Cerebellar cortex (tissue), 1 donor: ENCODE results near the gene TNS1.

Source experiments
- DNase-seq: peaks from one replicate; pipeline ENCODE4 v3.0.0-alpha.2; 2015; ENCODE audit warnings: low spot score

Gene TNS1

DNA sequence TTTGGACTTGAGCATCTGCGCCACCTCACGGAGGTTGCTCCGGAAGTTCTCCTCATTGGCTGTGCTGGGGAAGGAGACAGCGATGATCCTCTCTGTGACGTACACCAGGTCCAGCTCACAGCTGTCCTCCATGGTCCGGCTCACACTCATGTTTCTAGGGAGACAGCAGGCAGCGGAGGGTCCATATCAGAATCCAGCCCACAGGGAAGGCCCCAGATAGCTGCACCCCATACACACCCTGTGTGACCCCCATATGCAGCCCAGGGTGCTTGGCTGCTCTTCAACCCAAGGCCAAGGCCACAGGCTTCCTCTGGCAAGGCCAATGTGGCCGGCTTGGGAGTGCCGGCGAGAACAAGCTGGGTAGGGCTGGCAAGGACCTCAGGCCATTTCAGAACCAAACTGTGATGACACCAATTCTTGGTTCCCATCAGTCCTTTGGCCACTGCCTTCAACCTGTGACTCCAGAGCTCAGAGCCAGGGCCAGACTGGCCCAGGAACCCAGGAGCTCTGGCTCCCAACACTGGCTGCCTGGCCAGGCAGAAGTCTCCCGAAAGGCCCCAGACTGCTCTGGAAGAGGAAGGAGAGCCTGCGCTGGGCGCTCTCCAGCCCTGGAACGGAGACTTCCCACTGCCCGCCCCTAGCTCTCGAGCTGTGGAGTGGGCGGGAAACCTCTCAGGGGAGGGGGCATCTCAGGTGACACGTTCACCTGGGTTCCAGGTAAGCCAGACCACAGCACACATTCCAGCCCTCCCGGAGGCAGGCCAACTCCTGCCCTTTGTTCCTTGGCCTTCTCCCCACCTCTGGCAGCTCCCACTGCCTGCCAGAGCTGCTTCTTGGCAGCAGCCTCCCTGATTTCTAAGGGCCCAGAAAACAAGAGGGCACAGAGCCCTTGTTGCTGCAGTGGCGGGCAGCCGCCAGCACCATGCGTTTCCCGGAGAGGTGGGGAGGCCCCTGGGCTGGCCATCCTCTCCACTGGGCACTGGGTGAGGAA, 104.7 kb downstream of the TNS1 start:
- DNase-seq: peak; percentile 8

DNA sequence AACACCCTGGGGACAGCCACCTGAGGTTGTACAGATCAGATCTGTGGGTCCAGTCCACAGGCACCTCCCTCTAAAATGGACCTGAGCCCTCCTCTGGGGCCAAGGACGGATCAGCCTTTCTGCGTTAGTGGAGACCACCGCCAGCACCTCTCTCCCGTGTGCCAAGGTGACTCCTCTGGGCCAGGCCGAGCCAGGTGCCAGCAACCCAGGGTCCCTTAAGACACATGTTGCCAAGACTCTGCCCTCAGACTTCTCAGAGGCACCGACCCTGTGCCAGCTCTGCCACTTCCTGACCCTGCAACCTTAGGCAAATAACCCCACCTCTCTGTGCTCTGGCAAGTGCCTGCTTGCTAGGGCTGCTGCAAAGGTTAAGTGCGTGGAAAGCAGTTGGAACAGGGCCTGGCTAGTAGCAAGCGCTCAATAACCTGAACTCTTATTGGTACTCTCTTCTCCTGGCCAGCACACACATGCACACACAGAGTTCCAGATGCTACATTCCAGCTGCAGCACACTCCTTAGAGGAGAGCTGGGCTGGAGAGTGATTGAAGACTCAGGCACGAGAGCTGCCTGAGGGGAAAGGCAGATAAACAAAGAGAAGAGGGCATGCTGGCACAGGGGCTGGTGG, 105.6 kb downstream of the TNS1 start:
- no peak for DNase-seq

DNA sequence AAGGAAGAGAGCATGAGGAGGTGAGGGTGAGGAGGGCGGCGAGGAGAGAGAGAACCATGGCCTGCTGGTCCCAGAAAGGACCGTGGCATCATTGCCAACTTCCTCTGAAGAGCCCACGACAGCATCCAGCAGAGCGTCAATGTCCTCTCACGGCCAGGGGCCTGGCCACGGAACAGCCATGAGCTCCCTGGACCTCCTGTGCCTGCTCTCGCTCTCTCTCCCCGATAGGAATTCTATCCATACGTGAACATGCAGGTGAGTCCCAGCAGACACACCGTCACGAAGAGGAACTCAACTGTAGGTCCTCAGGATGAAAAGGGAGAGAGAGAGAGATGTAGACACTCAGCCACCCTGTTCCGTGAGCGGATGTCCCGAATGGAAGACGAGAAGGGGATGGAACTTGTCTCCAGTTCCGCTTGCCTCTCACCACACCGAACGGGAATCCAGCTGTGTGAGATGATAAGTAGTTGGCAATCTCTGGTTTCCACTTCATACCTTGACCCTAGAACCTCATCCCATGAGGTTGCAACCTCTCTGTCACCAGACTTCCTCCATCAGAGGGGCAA, 107.6 kb downstream of the TNS1 start:
- no peak for DNase-seq

DNA sequence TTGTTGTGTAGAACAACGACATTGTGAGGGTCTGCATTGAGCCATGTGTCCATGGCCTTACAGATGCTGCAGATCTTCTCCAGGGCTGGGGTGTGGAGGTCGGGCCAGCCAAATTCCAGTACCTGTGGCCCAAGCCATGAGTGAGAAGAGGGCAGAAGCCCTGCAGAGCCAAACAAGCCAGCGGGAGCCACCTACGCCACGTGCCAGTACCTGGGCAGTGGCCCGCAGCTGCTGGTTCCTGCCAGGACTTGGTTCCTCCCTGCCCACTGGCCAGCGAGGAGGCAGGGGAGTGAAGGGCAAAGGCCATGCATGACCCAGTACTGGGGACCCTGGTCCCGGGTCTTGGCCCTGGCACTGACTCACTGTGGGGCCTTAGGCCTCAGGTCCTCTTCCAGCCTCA, 109.4 kb downstream of the TNS1 start:
- no peak for DNase-seq

DNA sequence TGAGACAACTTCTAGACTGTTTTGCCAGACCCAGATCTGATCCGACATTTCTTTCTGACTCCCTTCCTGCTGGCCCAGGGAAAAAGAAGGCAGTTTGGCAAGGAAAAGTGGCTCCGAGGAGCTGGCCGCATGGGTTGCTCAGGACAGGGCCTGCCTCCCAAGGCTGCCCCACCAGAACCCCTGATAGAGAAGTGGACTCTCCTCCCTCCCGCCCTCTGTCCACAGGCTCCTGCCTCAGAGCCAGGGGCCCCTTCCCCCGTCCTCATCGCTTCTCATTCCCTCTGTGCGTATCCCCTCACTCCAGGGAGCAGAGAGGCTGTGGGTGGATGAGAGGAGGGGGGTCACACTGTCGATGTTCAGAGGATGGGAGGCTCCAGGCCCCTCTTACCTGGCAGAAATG, 110.2 kb downstream of the TNS1 start:
- no peak for DNase-seq

DNA sequence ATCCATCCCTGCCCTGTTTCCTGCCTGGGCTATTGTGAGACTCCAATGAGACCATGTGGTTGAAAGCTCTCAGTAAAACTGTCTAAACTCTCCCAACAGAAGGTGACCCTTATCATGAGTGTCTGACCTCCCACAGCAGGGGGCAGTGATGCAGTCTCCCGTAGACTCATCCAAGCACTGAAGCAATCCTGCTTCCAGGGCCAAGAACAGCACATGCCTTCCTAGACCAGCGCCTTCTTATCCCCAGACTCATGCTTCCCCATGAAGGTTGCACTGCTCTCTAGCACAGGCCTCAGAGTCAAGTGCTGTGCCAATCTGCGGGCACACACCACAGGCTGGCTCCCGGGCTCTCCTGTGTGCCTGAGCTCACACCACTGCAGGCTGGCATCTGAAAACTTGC, 112.3 kb downstream of the TNS1 start:
- no peak for DNase-seq

DNA sequence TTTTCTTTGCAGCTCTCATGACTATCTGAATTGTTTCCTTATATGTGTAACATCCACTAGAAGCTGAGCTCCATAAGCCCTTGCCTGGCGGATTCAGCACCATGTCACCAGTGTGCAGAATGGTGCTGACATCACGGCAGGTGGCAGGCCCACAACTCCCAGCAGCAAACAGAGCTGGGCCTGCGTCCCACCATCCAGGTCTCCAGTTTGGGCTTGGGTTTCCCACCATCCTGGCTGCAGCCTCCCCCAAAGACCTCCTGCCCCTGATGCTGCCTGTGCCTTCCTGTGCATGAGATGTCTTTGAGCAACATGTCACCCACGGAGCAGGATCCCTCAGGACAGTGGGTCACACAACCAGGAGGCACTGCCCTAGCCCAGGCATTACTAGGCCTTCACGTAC, 113.1 kb downstream of the TNS1 start:
- no peak for DNase-seq

DNA sequence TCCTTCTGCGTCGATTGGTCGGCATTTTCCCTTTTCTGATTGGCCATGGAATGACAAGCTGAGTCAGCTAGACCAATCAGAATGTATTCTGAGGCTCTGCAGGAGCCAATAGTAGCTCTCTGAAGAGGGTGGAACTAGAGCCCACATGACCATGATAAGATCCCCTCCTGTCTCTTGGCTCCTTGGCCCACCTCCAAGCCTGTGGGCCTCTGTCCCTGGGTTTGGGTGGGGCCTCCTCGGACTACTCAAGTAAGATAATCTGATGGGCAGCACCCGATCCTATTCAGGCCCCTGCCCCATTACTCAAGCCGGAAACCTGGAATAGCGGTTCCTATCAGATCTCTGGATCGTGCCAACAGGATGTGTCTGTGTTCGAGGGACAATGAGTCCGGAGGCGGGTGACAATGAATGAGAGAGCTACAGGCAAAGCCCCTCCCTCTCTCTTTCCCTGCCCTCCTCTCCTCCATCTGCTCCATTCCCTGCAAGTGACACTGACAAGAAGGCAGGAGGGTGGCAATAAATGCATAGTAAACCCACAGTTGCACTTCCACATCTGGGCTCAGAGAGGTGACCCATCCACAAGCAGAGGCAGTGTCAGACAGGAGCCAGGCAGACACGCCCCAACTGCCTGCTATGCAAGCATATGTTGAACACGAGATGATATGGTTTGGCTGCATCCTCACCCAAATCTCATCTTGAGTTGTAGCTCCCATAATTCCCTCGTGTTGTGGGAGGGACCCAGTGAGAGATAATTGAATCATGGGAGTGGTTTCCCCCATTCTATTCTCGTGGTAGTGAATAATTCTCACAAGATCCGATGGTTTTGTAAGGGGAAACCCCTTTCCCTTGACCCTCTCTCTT, 114.7 kb downstream of the TNS1 start:
- DNase-seq: no peak

DNA sequence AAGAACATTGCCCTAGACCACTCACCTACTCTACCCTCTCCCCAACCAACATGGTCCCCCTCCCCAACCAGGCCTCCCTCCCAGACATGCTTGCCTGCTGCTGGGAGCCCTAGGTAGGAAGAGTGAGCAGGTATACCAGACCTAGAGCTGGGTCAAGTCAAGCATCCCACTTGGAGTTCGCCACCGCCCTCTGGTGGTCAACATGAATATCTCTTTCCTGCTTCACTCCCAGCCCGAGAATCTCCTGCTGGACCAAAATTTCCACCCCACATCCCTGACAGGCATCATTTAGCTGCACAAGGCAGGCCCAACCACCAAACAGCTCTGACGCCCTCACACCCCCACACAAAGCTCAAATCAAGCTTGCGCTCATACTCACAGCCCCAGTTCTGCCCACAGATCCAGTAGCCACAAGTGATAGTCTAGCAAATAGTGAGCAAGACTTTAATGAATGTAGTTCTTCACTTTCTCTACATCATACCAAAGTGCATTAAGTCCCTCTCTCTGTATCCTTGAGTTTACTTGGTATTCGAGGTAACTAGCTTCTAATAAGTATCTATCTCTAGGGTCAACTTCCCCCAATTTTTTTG, 116.0 kb downstream of the TNS1 start:
- DNase-seq: peak; percentile 68

DNA sequence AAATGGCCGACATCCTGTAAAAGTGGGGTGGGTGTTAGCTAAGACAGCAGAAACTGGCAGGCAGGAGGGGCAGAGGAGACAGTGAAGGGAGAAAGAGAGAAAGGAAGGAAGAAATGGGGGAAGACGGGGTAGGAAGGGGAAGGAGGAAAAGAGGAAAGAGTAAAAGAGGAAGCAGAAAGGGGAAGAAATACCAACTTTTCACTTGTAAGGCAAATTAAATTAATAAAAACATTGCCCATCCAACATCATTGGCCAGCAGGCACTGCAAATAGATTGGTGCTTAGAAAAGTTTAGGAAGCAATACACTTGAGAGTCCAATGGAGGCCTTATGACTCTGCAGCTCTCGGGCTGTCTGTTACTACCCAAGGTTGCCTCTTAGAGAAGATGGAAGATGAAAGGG, 116.7 kb downstream of the TNS1 start:
- DNase-seq: no peak

DNA sequence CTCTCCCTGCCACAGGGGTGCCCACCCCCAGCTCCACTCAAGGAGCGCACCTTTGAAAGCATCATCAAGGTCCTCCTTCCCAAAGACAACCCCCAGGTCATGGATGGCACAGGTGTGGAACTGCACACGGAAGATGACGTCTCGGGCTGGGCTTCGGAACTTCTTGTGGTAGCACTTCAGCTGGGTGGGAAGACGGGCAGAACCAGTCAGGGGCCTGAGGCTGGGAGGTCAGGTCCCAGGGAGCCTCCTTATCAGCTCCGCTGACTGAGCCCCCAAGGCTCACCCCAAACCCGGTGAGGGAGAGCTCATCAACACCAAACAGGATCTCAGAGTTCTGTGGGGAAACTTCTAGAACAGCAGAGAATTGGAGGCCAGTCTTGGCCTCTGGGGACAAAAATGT, 117.8 kb downstream of the TNS1 start:
- no peak for DNase-seq

DNA sequence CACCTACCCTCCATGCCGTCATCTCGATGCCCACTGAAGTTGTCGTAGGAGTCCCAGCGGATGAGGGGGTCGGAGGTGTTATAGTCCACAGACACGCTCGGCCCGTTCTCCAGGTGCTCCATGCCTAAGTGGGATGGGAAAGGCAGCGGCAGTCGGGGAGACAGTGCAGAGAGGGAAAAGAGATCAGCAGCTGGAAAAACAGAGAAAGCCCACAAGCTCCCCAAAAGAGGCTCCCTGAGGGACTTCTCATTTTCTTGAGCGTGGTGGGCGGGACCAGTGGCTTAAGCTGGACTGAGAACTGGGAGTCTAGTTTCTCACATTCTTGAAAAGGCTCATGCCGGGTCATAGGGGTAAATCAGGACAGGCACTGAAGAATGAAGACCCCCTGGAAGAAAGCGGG, 121.9 kb downstream of the TNS1 start:
- no peak for DNase-seq

DNA sequence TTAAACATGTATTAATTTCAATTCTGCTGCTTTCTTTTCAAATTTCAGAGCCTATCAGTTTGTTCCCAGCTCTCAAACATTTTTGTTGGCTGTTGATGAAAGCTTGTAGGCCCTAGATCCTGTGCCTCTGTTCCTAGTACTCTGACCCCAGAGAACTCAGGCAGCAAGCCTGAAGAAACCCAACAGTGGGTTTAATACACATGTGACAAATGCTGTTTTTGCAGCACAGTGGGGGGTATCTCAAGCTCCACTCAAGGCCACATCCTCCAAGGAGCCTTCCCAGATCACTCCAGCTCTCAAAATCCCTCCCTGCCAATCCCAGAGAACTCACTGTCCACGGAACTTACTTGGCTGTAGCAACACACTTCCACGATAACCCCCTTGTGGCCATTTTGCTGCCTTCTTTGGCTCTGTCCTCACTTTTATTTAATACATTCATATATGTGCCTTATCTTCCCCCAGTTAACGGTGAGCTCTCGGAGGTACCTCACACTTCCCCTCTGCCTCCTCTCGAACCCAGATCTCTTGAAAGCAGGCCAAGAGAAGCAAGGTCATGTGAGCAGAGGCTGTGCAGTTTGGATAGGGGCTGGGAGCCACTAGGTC, 122.4 kb downstream of the TNS1 start:
- DNase-seq: no peak

DNA sequence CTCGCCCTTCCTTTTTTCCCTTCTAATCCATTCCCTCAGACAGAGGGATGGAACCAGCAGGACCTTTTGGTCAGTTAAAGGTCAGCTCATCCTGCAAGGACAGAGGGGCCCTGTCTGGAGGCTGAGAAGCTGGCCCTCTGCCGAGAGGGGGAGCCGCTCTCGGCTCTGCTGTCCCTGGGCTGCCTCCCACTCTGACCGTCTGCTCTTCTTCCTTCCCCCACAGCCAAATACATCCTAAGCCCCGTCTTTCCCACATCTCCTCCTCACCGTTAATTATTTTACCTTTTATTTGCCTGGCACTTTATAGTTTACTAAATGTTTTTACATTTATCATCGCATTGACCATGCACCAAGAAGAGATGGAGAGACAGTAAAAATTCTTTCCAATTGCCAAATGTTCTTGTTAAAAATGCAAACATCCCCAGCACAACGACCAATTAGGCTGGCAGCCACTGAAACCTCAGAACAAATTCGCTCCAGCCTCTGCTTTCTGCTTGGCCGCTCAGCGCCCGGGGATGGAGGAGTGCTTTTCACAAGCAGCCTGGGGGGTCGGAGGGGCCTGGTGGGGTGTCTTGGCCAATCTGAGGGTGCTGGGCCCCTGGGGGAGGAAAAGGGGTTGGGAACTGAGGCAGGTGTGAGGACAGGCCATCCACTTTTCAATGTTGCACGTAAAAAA, 123.7 kb downstream of the TNS1 start:
- no peak for DNase-seq

DNA sequence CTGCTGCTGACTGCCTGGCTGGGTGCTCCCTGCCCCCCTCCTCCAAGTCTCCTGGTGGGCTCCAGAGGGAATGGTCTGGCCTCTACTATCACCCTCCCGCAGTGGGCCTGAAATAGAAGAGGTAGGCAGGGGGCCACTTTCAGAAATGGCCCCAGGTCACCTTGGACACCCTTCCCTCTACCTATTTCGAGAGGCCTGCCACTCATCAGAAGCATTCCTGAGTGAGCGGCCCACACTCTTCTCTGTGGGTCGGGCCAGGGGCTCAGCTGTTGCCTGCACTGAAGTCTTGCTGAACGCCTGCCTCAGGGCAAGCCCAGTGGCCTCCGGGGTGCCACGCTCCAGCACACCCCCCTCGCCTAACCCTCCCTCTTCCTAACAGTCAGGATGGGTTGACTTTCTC, 124.9 kb downstream of the TNS1 start:
- no peak for DNase-seq

DNA sequence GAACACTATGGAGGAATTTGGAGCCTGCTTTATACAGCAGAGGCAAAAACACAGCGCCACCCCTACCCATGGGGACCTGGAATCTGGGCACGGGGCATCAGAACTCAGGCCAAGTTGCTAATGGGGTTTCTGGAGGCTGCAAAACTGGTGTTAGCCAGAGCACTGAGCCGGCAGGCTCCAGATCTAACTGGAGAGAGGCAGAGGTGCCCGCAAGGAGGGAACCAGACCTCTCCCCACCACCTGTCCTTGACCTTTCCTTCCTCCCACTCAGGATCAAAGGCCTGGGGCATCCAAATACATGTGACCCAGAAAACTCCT, 126.6 kb downstream of the TNS1 start:
- DNase-seq: no peak

DNA sequence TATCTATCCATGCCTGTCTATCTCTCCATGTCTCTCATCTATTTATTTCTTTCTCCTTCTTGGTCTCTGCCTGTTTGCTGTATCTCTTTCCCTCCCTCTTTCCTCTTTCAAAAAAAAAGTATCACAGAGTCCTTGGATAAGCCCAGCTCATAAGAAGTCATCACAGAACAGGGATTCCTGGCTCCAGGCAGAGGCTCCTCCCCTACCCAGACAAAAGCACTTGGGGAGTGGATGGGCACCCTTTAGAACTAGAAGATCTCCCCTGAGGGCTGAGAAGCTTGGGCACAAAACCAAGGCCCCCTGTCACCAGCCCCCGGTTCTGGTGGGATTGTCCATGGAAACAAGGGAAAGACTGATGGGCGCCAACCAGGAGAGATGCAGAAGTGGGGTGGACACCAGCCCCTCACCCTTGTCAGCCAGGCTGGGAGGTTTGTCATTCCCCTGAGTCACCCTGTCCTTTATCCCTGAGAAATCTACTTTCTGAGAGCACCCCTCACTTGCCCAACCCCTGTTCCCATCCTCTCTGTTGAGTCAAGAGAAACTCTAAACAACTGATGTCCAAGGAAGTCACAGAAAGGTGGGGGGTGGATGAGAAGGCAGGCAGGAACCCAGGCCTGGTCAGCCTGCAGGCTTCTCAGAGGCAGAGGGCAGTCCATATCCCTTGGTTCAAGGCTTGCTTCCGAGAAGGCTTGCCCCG, 127.1 kb downstream of the TNS1 start:
- DNase-seq: no peak

DNA sequence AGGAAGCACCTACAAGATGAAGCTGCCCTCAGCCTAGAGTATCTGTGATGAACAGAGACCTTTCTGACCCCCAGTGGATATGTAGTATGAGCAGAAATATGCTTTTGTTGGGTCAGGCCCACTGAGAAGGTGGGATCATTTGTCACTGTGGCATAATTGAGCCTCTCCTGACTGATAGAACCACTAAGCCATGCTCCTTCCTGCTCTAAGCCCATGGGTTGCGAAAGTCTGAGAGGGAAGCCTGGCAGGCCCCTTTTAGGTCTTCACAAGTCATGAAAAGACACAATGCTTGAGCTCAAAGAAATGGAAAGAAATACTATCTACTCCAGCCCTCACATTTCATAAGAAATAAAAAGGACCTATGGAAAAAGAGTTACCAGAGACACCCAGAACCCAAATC, 127.7 kb downstream of the TNS1 start:
- DNase-seq: no peak

DNA sequence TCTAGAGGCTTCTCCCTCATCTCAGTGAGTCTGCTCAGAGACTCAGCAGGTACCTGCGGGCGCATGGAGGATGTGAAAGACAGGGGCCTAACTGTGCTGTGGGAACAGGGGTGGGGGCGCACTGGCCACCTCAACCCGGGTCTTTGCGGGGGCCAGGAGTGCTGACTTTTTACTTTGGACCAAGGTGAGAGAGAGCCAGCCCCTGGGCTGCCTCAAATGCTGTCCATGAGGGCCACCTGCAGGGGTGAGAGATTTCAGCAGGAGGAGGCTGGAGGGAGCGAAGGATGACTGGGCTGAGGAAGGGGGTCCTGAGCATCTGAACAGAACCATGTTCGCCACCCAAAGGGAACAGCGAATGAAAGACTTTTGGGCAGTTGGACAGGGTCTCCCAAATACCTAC, 129.4 kb downstream of the TNS1 start:
- DNase-seq: no peak

DNA sequence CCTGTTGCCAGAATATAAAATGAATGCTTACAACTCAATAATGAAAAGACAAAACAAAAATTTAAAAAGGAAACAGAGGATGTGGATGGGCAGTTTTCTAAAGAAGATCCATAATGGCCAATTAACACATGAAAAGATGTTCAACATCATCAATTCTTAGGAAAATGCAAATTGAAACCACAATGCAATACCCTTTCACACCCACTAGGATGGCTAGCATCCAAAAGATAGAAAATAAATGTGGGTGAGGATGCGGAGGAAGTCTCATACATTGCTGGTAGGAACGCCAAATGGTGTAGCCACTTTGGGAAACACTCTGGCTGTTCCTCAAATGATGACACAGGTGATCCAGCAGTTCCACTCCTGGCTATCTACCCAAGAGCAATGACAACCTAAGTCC, 130.5 kb downstream of the TNS1 start:
- DNase-seq: no peak
